Measurements from ENCODE around the gene SRGAP1. TPM values are rescaled to one million over a fixed set of nuclear protein-coding genes. Genes with fewer than 3 reads are reported as not detected.

Gene SRGAP1
- total RNA-seq, 1 experiment from 2014 or later, result 4.5 TPM

DNA sequence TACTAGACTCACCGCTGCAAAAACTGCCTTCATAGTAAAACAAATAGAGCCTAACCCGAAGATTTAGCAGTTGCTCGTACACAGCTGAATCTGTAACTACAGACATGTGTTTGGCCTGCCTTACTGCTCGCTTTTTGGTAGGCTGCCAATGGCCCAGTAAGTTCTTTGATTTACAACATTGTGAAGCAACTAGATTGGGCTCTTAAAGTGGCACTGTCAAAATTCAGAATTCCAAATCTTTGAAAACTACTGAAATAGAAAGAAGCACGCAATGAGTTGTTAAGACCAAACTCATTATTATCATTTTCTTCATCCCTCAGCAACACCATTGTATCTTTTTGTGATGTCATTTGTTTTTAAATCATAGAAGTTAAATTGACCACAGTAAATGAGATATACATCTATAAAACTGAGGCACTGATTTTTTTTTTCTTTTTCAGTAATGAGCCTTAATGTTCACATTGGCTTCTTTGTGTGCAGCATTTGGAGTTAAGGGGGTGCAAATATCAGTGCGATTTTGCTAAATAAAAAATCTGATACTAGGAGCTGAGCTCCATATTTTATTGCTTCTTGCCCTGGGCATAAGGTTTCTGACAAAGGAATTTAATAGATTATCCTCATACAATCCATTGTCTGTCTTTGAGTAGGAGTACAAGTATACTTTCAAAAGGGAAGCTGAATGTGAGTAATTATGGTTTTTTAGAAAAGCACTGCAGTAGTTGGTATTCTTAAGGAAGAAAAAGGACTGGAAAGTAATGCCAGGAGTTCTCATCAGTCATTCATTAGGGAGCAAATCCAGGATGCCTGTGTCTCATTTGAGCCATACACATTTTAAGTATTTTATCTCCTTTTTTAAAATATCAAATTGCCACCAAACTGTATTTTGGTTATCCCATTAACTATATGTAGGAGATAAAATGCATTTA is 239.0 kb downstream of the SRGAP1 start:
- peak; percentile 84 for DNase-seq (ENCODE audit: low read depth)

DNA sequence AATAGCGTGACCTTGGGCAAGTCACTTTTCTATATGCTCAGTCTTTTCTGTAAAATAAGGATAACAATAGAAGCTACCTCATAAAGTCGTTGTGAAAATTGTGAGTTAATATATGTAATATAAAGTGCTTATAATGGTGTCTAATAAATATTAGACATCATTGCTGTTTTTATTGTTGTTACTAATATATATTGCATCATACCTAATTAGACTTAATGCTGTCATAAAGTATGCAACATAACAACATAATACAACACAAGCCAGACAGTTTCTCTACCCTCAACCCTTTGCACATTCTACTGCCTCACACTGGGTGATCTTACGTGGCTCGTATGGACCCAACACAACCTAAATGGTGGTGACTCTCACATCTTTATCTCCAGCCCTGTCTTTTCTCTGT is 240.7 kb downstream of the SRGAP1 start:
- no peak for DNase-seq (ENCODE audit: low read depth)

DNA sequence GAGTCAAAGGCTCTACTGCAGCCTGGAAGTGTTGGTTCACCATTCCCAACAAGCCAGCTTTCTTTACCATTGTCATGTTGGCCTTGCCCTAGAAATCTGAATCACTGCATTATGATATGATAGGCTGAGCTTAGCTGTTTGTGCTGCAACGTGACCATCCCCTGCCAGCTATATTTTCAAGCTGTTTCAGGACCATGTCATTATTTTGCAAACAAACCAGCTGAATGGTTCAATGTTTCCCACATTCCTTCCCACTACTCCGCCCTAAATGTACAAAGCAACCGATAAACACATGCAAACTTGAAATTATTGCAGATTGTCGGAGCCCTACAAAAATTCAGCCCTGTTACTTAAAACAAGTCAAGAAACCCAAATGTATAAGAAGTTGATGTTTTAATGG is 241.5 kb downstream of the SRGAP1 start:
- DNase-seq (ENCODE audit: low read depth), result no peak

DNA sequence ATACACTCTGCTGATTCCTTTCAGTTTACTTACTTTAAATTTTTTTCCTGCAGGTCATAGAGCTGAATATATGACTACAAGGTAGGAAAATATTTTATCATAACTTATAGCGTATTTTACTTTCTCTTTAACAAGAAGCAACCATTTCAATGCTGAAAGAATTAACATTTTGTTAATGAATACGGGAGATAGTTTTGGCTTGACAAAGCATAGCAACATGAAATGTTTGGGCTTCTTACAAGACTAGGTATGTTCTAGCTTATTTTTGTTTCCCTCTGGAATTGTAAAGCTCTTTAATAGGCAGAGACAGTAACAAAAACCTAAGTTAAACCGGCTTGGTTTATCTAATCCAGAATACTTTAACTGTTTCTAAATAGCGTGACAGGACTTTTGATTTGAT is 242.4 kb downstream of the SRGAP1 start:
- no peak for DNase-seq (ENCODE audit: low read depth)

DNA sequence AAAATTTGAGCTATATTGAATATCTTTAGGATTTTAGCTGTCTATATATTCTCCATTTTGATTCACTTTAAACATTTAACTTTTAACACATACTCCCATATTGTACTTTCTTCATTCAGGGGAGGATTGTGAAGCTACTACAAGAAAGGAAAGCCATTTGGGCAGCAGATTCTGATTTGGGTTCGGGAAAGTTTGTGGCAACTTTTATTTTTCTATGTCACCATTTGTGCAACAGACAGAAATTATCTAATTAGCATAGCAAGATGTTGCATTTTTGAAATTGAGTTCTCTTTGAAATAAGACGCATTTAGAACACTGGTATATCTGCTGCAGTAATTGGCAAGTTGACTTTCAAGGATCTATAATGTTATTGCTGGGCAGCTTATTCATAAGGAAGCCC is 243.3 kb downstream of the SRGAP1 start:
- no peak for DNase-seq (ENCODE audit: low read depth)

DNA sequence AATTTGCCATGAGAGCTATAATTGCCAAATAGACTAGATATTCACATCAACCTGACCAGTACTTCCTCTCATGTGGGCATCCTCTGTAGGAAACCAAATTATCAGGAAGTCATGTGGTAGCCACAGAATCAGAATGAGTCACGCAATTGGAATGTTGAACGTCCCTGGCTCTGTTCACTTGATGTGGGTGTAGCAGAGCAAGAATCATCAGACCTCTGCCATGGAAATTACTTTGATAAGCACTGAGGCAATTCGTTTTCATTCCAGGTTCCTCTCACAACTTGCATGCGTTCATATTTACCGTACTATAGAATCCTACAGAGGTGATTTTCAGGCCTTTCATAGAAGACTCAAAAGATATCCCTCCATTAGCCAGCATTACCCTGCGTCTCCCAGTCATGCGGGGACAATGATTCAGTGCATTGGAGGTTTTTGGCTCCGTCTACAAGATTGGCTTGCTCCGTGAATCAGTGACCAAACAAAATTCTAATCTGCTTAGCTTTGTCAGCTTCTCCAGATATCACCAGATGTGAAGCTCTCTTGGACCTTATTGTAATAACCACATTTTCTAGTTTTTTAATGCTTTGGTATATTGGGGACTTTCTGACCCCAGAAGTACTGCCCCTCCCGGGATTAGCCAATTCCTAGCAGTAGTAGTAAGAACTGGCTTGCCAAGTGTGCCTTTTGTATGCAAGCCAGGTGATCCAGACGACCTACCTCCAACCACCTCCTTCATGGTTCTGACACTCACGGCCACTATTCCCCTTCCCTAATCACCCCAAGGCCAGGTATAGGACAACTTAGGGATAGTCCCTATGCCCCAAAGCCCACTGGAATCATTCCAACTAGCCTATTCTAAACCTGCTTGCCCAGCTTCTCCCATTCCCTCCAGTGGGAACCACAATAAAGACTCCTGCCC is 244.2 kb downstream of the SRGAP1 start:
- DNase-seq (ENCODE audit: low read depth), result peak; percentile 97

DNA sequence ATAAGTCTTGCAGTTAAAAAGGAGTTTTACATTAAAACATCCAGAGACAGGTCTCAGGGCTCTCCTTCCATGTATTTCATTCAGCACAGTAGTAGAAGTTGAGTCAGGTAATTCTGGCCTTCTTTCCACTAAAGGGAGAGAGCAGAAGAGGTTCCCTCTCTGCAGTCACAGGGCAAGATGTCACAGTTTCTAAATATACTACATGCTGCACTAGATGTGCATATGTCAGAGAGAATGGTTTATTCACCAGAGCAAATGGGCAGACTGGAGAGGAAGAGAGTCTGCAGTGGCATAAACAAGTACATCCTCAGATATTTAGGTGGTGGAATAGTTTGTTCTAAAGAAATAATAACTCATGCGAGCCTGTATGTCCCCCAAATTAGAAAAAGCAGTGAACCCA is 245.5 kb downstream of the SRGAP1 start:
- DNase-seq (ENCODE audit: low read depth), result no peak

DNA sequence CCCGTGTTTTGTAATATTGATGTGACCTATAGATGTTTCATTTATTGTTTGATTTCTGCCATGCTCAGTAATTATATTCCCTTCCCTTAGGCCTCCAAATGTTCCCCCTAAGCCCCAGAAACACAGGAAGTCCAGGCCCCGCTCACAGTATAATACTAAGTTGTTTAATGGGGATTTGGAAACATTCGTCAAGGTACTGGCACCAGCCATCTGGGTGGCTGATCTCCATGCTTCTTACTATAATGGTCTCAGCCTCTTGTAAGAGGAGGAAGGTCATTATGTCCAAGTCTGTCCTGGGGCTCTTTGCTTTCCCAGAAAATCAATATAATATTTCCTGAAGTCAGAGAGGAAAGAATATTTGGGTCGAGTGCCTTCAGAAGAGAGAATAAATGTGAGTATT is 246.7 kb downstream of the SRGAP1 start:
- no peak for DNase-seq (ENCODE audit: low read depth)

DNA sequence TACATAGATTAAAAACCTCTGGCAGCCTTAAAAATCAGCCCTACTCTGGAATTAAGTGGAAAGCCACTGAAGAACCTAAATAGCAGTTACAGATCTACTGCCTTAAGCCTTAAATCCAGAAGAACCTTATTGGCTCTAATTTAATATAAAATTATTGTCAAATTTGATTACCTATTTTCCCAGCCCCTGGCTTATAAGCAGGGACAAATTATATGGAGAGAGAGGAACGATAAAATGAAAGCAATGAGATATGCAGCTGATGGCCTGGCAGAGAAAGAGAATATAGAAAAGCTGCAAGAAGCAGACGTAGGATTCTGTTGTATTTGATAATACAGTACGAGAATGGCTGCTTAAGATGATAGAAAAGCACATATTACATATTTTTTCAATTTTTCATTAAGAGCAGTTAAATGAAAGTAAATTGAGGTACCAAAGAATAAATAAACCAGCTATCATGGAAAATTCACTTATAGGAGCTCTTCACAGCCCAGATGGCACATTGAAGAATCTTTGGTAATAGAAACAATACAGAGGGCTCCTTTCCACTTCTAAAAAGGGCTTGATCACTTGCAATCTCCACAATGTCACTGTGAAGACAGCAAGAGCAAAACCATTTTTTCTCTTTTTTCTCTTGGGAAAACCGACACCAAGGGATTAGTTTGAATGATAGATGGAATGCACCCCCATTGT is 248.2 kb downstream of the SRGAP1 start:
- DNase-seq (ENCODE audit: low read depth), result no peak

DNA sequence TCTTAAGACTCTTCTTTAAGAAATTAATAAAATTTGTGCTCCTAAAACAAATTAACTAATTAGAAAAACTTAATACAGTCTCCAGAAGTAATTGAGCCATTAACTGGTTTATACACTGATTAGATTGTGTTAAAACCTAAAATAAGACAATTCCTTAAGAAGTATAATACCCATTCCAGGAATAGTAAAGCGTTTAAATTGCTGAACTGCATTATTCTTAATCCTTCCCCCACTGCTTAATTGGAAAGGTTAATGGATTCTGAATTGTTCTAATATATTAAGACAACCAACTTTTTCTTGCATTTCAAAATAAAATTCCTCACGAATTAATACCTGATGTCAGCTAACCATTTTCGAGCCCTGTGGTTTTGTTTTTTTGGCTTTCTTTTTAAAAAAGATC is 249.2 kb downstream of the SRGAP1 start:
- no peak for DNase-seq (ENCODE audit: low read depth)

DNA sequence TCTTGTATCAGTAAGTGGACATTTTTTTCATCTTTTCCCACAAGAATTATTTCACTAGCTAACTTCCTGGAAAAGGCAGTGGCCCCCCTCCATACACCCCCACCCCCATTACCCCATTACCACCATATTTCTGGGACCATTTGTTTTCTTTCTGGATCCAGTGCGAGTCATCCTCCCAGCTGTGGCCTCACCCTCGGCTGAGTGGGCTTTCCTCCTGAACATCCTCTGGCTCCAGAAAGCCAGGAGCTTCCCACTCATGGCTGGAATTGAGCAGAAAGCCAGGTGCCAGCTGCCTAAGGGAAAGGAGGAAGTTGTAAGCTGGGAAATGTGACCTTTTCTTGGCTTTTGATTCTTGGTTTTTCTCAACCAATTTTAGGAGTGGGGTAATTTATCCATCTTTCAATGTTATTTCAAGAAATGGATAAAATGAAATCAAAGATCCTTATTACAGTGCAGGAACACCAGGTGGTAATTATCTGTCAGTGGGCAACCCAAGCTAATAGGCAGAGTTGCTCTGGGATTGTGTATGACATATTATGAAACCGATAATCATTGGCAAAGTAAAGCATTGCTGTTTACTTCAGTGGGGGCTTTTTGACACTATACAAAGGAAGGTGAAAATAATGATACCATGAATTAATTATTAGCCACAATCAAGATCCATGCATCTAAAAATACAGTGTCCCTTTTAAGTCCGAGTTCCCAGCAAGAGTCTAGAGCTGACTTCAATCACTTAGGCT is 253.0 kb downstream of the SRGAP1 start:
- DNase-seq (ENCODE audit: low read depth), result no peak

DNA sequence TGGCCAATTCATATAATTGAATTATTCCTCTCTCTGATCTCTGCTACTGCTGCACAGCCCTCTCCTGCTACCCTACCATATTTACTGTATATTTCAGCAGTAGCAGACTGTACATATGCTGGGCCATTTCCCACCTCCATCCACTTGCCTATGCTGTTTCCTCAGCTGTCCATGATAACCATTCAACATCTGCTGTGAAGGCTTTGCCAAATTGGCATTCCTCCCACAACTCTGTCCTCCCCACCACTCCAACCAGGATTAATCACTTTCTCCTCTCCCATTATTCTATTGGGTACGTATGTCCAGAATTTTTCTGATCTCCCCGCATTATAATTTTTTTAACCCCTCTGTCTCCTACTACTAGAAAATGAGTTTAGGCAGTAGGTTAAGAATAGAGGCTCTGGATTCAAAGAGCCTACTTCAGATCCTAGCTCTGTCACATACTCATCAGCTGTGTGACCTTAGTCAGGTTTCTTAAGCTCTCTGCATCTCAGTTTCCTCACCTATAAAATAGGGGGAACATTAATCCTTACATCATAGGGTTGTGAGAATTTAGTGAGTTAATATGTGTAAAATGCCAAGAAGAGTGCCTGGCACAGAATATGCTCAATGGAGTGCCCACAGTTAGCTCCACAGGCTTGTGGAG is 254.3 kb downstream of the SRGAP1 start:
- no peak for DNase-seq (ENCODE audit: low read depth)

DNA sequence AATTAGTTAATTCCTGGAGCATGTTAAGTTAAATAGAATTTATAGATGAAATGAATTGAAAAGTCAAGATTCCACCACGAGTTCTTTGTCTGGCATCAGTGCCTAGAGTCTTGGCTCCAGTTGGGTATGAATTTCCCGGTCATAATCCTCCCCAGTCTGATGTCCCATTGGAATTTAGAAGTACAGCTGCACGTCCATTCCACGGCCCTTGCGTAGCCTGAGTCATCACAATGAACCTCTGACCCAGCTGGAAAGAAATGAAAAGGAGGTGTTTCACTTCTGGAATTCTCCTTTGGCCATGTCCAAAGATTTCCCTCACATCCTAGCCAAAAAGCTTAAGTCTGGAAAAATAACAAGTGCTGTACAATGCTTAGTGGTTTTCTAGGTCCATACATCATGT is 254.9 kb downstream of the SRGAP1 start:
- peak; percentile 90 for DNase-seq (ENCODE audit: low read depth)

DNA sequence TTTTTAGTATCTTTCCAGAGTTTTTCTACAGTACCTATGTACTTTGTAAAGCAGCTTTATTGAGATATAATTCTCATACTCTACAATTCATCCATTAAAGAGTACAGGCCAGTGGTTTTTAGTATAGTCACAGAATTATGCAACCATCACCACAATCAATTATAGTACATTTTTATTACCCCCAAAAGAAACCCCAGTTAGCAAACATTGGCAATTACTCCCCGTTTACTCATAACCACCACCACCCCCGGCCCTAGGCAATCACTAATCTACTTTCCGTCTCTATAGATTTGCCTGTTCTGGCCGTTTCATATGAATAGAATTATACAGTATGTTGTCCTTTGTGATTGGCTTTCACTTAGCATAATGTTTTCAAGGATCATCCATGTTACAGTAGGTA is 257.8 kb downstream of the SRGAP1 start:
- peak; percentile 64 for DNase-seq (ENCODE audit: low read depth)

DNA sequence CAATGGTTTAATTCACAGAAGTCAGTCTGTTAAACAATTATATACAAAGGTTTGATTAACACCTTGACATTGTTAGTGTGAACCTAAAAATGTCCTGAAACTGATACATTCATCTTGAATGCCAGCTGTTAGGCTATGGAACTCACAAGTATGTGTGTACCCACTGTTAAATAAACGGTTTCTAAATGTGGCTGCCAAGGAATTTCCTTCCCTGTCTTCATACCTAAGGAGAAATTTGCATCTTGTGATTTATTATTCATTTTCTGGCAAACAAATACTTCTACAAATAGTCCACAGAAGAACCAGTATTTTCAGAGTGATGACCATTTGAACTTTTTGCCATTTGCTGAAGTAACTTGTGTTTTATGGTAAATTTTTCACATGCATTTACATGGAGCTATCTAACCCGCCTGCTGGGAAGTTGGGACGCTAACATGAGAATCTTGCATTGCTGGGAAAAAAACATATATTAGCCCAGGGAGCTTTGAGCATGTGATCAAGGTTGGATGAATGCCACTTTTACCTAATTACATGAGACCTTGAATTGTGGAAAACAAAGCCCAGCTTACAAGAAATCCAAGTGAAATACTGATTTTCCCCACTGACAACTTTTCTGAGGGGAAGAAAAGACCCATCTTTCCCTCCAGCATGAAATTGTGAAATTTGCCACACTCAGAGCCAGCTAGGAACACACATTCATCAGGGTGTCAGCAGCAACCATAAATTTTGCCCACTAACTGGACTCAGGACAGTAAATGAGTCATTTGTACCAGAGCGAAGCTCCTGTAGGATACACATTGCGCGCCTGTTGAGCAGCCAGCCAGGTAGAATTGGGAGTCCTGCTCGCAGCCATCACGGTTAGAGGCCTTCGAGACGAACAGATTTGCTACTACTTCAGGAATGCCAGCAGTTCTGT is 259.6 kb downstream of the SRGAP1 start:
- DNase-seq (ENCODE audit: low read depth), result peak; percentile 84

DNA sequence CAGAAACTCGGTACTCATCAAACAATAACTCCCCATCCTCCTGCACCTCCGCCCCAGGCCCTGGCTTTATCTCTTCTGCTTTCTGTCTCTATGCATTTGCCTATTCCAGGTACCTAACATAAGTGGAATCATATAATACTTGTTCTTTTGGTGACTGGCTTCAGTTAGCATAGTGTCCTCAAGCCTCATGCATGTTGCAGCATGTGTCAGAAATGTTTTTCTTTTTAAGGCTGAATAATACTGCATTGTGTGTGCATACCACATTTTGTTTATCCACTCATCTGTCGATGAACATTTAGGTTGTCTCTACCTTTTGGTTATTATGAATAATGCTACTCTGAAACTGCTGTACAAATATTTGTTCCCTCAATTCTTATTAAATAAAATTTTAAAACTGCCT is 260.5 kb downstream of the SRGAP1 start:
- no peak for DNase-seq (ENCODE audit: low read depth)

DNA sequence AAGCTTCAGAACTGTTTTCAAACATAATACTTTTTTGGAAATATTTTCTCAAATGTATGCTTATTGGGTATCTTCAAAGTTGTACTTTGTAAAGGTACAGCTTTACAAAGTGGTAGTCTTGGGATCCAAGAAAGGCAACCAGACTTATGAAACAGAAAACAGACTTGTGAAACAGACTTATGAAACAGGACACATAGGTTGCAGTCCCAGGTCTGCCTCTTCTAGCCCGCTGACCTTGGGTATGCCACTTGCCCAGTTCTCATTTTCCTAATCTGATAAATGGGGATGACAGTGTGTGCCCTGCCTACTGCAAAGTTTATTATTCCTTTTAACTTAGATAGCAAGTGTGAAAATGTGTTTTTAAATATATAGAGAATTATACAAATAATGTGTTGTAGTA is 263.3 kb downstream of the SRGAP1 start:
- DNase-seq (ENCODE audit: low read depth), result no peak

DNA sequence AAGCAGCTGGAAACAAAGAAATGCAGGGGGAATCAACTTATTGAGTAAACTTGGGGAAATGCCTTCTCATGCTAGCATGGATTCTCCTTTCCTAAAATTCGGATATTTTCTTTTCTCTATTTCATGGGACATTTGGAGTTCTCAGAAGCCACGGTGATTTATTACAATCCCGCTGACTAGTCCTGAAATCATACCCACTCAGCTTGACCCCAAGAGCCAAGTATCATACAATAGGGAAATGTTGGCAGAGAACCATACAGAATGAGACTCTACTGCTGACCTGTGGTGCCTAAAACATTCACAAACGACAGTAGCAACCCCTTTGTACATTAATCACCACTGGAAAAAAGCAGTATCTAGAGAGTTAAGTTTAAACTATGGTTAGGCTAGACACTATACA is 265.2 kb downstream of the SRGAP1 start:
- DNase-seq (ENCODE audit: low read depth), result peak; percentile 35

DNA sequence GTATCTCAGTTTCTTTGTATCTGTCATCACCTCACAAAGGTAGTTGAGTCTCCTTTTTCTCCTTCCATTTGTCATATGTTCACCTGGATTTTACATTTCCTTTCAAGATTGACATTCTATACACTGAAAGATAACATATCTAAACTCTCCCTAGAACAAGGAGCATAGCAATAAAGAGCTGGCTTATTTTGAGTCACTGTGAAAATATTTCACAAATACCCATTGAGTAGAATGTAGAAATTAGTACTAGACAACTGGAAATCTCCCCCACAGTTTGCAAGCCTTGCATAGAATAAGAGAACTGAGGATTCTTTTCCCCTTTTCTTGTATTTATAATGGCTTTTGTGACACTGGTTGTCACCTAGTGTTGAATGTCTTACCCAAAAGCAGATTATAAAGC is 266.4 kb downstream of the SRGAP1 start:
- no peak for DNase-seq (ENCODE audit: low read depth)

DNA sequence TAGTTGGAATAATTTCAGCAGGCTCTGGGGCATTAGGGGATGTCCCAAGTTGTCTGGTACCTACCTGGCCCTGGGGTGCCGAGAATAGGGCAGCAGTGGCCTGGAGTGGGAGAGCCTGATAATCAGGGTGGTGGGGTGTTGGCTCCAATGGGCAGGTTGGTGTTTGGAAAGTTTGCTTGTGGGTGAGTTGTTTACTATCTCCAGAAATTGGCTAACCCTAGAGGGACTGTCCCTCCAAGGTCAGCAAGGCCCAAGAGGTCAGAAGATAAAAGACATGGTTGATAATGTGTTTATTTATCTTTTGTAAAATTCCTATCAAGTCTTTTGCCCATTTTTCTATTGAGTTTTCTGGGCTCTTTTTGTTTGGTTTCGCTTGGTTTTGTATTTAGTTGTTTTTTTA is 272.5 kb downstream of the SRGAP1 start:
- no peak for DNase-seq (ENCODE audit: low read depth)

Data from M059J (cell line).